ENCODE data around the gene ZNF280A. TPM values are rescaled to one million over a fixed set of nuclear protein-coding genes. Genes with fewer than 3 reads are reported as not detected.

ZNF280A gene
- total and polyA plus RNA-seq, 2 donors (not counting 3 experiments of a cell fraction or from before 2014, with no cell fraction given) = 0.15 TPM; not detected in 1

DNA sequence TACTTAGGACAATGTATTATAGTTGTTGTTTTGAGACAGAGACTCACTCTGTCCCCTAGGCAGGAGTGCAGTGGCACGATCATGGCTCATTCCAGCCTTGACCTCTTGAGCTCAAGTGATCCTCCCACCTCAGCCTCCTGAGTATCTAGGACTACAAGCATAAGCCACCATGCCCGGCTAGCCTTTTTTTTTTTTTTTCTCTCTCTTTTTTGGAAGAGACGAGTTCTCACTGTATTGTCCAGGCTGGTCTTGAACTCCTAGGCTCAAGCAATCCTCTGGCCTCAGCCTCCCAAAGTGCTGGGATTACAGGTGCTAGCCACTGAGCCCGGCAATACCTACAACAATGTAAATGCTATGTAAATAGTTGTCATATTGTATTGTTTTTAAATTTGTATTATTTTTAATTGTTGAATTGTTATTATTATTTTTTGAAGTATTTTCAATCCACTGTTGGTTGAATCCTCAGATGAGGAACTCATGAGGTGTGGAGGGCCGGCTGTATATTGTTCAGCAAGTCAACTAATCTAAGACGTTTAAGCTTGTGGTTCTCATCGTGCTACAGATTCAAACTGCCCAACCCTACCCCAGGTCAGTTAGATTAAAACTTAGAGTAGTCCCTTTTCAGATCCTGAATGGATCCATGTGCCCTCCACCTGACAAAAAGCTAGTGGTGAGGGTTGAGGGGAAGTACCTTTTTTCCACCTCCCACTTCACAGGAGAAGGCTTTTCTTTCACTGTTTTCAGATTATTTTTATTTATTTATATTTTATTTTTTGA lies 11.9 kb upstream of the ZNF280A start:
- no peaks in the 10 kb centered on the region for H3K9me1 ChIP-seq (replicated peaks; ENCODE audit: control insufficient read depth, extremely low read depth, insufficient read depth, low read length)
- H3K4me2 ChIP-seq (ENCODE audit: insufficient read depth, low read length) = no peak overlapping the region
- POLR2A ChIA-PET = interaction anchor here (0.6 kb wide), 1 partner anchor 157 kb away, joined by 4 read pairs; no protein-coding TSS in a partner anchor
- TF ChIP-seq POLR2AphosphoS5 (IDR thresholded peaks at IDR 0.05; ENCODE audit: insufficient read depth, low read depth, low read length) = no peak
- no peak for TF ChIP-seq POLR2A (IDR thresholded peaks at IDR 0.05; ENCODE audit: low read depth, low read length)
- TF ChIP-seq JUN (IDR thresholded peaks at IDR 0.05; ENCODE audit: borderline replicate concordance, insufficient read depth, insufficient read length, low read depth) = no peak
- TF ChIP-seq, protein P1, sequence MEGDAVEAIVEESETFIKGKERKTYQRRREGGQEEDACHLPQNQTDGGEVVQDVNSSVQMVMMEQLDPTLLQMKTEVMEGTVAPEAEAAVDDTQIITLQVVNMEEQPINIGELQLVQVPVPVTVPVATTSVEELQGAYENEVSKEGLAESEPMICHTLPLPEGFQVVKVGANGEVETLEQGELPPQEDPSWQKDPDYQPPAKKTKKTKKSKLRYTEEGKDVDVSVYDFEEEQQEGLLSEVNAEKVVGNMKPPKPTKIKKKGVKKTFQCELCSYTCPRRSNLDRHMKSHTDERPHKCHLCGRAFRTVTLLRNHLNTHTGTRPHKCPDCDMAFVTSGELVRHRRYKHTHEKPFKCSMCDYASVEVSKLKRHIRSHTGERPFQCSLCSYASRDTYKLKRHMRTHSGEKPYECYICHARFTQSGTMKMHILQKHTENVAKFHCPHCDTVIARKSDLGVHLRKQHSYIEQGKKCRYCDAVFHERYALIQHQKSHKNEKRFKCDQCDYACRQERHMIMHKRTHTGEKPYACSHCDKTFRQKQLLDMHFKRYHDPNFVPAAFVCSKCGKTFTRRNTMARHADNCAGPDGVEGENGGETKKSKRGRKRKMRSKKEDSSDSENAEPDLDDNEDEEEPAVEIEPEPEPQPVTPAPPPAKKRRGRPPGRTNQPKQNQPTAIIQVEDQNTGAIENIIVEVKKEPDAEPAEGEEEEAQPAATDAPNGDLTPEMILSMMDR (IDR thresholded peaks at IDR 0.05; ENCODE audit: extremely low read depth in 1 of 2, insufficient read depth in 1 of 2, low read depth in 1 of 2, low read length in 2 of 2) = no peak
- no peak overlapping the region for H2AFZ ChIP-seq (ENCODE audit: low read depth, low read length)
- no peaks in the 10 kb centered on the region for H3K36me3 ChIP-seq (ENCODE audit: control insufficient read depth in 2 of 2, extremely low read depth in 1 of 2, insufficient read depth in 2 of 2, low read length in 2 of 2)
- H4K20me1 ChIP-seq (replicated peaks; ENCODE audit: control insufficient read depth, extremely low read depth, insufficient read depth, low read length) = no peaks in the 10 kb centered on the region
- no peak overlapping the region for H3K27ac ChIP-seq (ENCODE audit: insufficient read depth, low read depth, low read length)
- H3K4me3 ChIP-seq (replicated peaks in 1 of 3; ENCODE audit: insufficient read depth in 1 of 3, low read depth in 1 of 3, low read length in 3 of 3) = no peak overlapping the region
- no peak overlapping the region for H3K9ac ChIP-seq (replicated peaks; ENCODE audit: extremely low read depth, insufficient read depth, low read length)
- CTCF ChIA-PET = interaction anchor here (1.3 to 1.8 kb wide), 2 partner anchors 12 to 45 kb away, joined by 3 to 4 read pairs; partner anchors contain the start of gene ZNF280A
- BruUV-seq (replicated peaks) = no TSS peak
- H3K9me3 ChIP-seq (replicated peaks; ENCODE audit: control insufficient read depth, insufficient read depth, low read length) = no peaks in the 10 kb centered on the region
- intact Hi-C loops (cut with micrococcal nuclease) = no loop called here
- dilution Hi-C loops (cut with MboI; ENCODE audit: extremely low pct_ligation_motif_present, low sequenced_read_pairs) = no loop called here
- peaks cover 0 to 3% of the 10 kb centered on the region in 2 experiments for H3K27me3 ChIP-seq (ENCODE audit: control insufficient read depth in 2 of 2, insufficient read depth in 2 of 2, low read length in 2 of 2)
- FAIRE-seq (no peak), DNase-seq (ENCODE audit: low read depth, low spot score) (no peak)
- no peaks in the 10 kb centered on the region for H3K4me1 ChIP-seq (ENCODE audit: control insufficient read depth, extremely low read depth, insufficient read depth, low read length)
- H3K79me2 ChIP-seq (ENCODE audit: control insufficient read depth, insufficient read depth, low read length) = no peaks in the 10 kb centered on the region

DNA sequence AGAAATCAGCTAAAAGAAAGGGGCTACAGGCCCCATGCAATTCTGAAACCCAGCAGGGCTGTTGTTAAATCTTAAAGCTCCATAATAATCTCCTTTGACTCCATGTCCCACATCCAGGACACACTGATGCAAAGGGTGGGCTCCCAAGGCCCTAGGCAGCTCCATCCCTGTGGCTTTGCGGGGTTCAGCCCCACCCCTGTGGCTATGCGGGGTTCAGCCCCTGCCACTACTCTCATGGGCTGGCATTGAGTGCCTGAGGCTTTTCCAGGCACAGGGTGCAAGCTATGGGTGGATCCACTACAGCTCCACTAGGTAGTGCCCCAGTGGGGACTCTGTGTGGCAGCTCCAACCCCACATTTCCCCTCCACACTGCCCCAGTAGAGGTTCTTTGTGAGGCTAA lies 8.7 kb upstream of the ZNF280A start:
- Histone ChIP-seq H3K36me3 (ENCODE audit: control insufficient read depth in 2 of 2, extremely low read depth in 1 of 2, insufficient read depth in 2 of 2, low read length in 2 of 2) (no peaks in the 10 kb centered on the region), H2AFZ (ENCODE audit: low read depth, low read length) (no peak overlapping the region), H3K27ac (ENCODE audit: insufficient read depth, low read depth, low read length) (no peak overlapping the region), H3K27me3 (ENCODE audit: control insufficient read depth in 2 of 2, insufficient read depth in 2 of 2, low read length in 2 of 2) (peaks cover 0 to 5% of the 10 kb centered on the region in 2 experiments), H3K9me1 (replicated peaks; ENCODE audit: control insufficient read depth, extremely low read depth, insufficient read depth, low read length) (no peaks in the 10 kb centered on the region), H3K4me3 (replicated peaks in 1 of 3; ENCODE audit: insufficient read depth in 1 of 3, low read depth in 1 of 3, low read length in 3 of 3) (no peak overlapping the region), H3K9ac (replicated peaks; ENCODE audit: extremely low read depth, insufficient read depth, low read length) (no peak overlapping the region), H4K20me1 (replicated peaks; ENCODE audit: control insufficient read depth, extremely low read depth, insufficient read depth, low read length) (no peaks in the 10 kb centered on the region), H3K4me1 (ENCODE audit: control insufficient read depth, extremely low read depth, insufficient read depth, low read length) (no peaks in the 10 kb centered on the region), H3K9me3 (replicated peaks; ENCODE audit: control insufficient read depth, insufficient read depth, low read length) (no peaks in the 10 kb centered on the region), H3K79me2 (ENCODE audit: control insufficient read depth, insufficient read depth, low read length) (no peaks in the 10 kb centered on the region), H3K4me2 (ENCODE audit: insufficient read depth, low read length) (no peak overlapping the region)
- FAIRE-seq (no peak), DNase-seq (ENCODE audit: low read depth, low spot score) (no peak)
- BruUV-seq (replicated peaks) = no TSS peak
- POLR2A ChIA-PET = no interaction called here
- TF ChIP-seq, protein P1 (IDR thresholded peaks at IDR 0.05; ENCODE audit: extremely low read depth in 1 of 2, insufficient read depth in 1 of 2, low read depth in 1 of 2, low read length in 2 of 2) = no peak
- TF ChIP-seq FOS (IDR thresholded peaks at IDR 0.05; ENCODE audit: borderline replicate concordance, insufficient read depth, low read length) = no peak
- no peak for TF ChIP-seq POLR2AphosphoS5 (IDR thresholded peaks at IDR 0.05; ENCODE audit: insufficient read depth, low read depth, low read length)
- TF ChIP-seq GATA2 (IDR thresholded peaks at IDR 0.05; ENCODE audit: insufficient read depth, insufficient read length, low read depth, low read length) = no peak
- TF ChIP-seq MYC (IDR thresholded peaks at IDR 0.05; ENCODE audit: low read depth, low read length) = no peak
- no peak for TF ChIP-seq POLR2A (IDR thresholded peaks at IDR 0.05; ENCODE audit: low read depth, low read length)
- no peak for TF ChIP-seq JUN (IDR thresholded peaks at IDR 0.05; ENCODE audit: borderline replicate concordance, insufficient read depth, insufficient read length, low read depth)
- TF ChIP-seq EZH2 (IDR thresholded peaks at IDR 0.05; ENCODE audit: borderline replicate concordance, low read depth, low read length, severe bottlenecking) = no peak
- TF ChIP-seq, protein P2, sequence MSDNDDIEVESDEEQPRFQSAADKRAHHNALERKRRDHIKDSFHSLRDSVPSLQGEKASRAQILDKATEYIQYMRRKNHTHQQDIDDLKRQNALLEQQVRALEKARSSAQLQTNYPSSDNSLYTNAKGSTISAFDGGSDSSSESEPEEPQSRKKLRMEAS (IDR thresholded peaks at IDR 0.05; ENCODE audit: insufficient read depth, insufficient read length) = no peak
- dilution Hi-C loops (cut with MboI; ENCODE audit: extremely low pct_ligation_motif_present, low sequenced_read_pairs) (no loop called here), intact Hi-C loops (cut with micrococcal nuclease) (no loop called here)
- CTCF ChIA-PET = no interaction called here
